ENCODE data around the gene LRTM2.

- TF ChIP-seq CTCF (optimal IDR thresholded peaks at IDR 0.05 in 1 of 3, IDR thresholded peaks at IDR 0.05 in 1 of 3, conservative IDR thresholded peaks at IDR 0.05 in 1 of 3; ENCODE audit: extremely low read depth in 1 of 3, insufficient read depth in 2 of 3, low read length in 3 of 3) (no peak), EZH2 (IDR thresholded peaks at IDR 0.05; ENCODE audit: low read length) (no peak)
Observed at GRCh38 chr12:1777798-1778197, 42.6 kb upstream of the LRTM2 start.
